Neural progenitor cell (in vitro differentiated cells): Measurements from ENCODE around the gene SMPD2. TPM values are rescaled to one million over a fixed set of nuclear protein-coding genes. Genes with fewer than 3 reads are reported as not detected.
"Not testable (repeated sequence)": the region's sequence is repeated elsewhere in the genome, so short reads cannot be mapped to it uniquely, and the experiment has no call there.

ENCODE experiments used
- DNase-seq: peaks from one replicate; pipeline ENCODE4 v3.0.0-alpha.2; 2016; ENCODE audit warnings: low spot score
- H2AFZ ChIP-seq: fragments of 200-600 bp; sonication (generic); replicated peaks from 2 replicates; pipeline ENCODE4 v1.6.1; 2016; ENCODE audit warnings: antibody characterized with exemption
- H3F3A ChIP-seq: fragments of 200-600 bp; sonication (generic); 2 replicates; pipeline ENCODE4 v1.6.1; 2016; ENCODE audit warnings: antibody characterized with exemption, low read depth
- H3K27ac ChIP-seq: fragments of 200-600 bp; sonication (generic); 2 replicates; pipeline ENCODE4 v1.5.1; 2016; ENCODE audit warnings: mild to moderate bottlenecking
- H3K27me3 ChIP-seq: fragments of 200-600 bp; sonication (generic); 2 replicates; pipeline ENCODE4 v1.6.1; 2016; ENCODE audit warnings: mild to moderate bottlenecking, moderate library complexity
- H3K36me3 ChIP-seq: fragments of 200-600 bp; sonication (generic); 2 replicates; pipeline ENCODE4 v1.5.1; 2016
- H3K4me1 ChIP-seq: fragments of 200-600 bp; sonication (generic); 2 replicates; pipeline ENCODE4 v1.6.1; 2016; ENCODE audit warnings: mixed run types
- H3K4me2 ChIP-seq: fragments of 200-600 bp; sonication (generic); 2 replicates; pipeline ENCODE4 v1.6.1; 2016
- H3K4me3 ChIP-seq: fragments of 200-600 bp; sonication (generic); 2 replicates; pipeline ENCODE4 v1.5.1; 2016
- H3K79me2 ChIP-seq: fragments of 200-600 bp; sonication (generic); 2 replicates; pipeline ENCODE4 v1.6.1; 2016; ENCODE audit warnings: low read depth
- H3K9ac ChIP-seq: fragments of 200-600 bp; sonication (generic); 2 replicates; pipeline ENCODE4 v1.6.1; 2016
- H3K9me3 ChIP-seq: fragments of 200-600 bp; sonication (generic); 2 replicates; pipeline ENCODE4 v1.5.1; 2016; ENCODE audit warnings: low read depth
- H4K20me1 ChIP-seq: fragments of 200-600 bp; sonication (generic); 2 replicates; pipeline ENCODE4 v1.6.1; 2016; ENCODE audit warnings: low read depth
- H3K27ac Mint-ChIP-seq: 3 replicates; pipeline ENCODE4 v1.8.0; 2021; ENCODE audit warnings: mixed read lengths
- H3K27me3 Mint-ChIP-seq: 2 replicates; pipeline ENCODE4 v1.8.0; 2022; ENCODE audit warnings: low read depth, mild to moderate bottlenecking, inconsistent platforms, moderate library complexity, mixed read lengths; ENCODE audit not compliant: insufficient read depth
- H3K36me3 Mint-ChIP-seq: 3 replicates; pipeline ENCODE4 v1.8.0; 2021; ENCODE audit warnings: mixed read lengths
- H3K4me1 Mint-ChIP-seq: 3 replicates; pipeline ENCODE4 v1.8.0; 2021; ENCODE audit warnings: mixed read lengths
- H3K4me3 Mint-ChIP-seq: 3 replicates; pipeline ENCODE4 v1.8.0; 2021; ENCODE audit warnings: mild to moderate bottlenecking, moderate library complexity, mixed read lengths
- H3K9me3 Mint-ChIP-seq: 3 replicates; pipeline ENCODE4 v1.8.0; 2020; ENCODE audit warnings: mixed read lengths
- CTCF ChIP-seq: fragments of 200-600 bp; sonication (generic); IDR thresholded peaks from 2 replicates; pipeline ENCODE4 v1.5.1; 2017; ENCODE audit warnings: antibody characterized with exemption, mild to moderate bottlenecking
- EZH2 ChIP-seq: fragments of 200-600 bp; sonication (generic); IDR thresholded peaks from 2 replicates; pipeline ENCODE4 v1.6.1; 2017; ENCODE audit warnings: antibody characterized with exemption, mild to moderate bottlenecking, moderate library complexity
- EZH2phosphoT487 ChIP-seq: fragments of 200-600 bp; sonication (generic); IDR thresholded peaks from 2 replicates; pipeline ENCODE4 v1.6.1; 2017; ENCODE audit warnings: antibody characterized with exemption
- total RNA-seq: library from RNA; depleted of rRNA; stranded (reverse); fragments of >200 nt; gene quantifications from 2 replicates; pipeline ENCODE4 v1.2.3, GENCODE V29; 2015; ENCODE audit warnings: low replicate concordance

The SMPD2 gene
- total RNA-seq, 1 donor from 2014 or later, result 10.3 TPM

GRCh38 chr6:109460161-109460829 is 19.8 kb downstream of the SMPD2 start:
- Histone ChIP-seq H3K27me3 (no peaks in the 10 kb centered on the region), H3K79me2 (peaks cover 23% of the 10 kb centered on the region), H3K27ac (peak overlapping the region; percentile 92), H3K9ac (no peak overlapping the region), H3K36me3 (peaks cover 17% of the 10 kb centered on the region), H3K4me1 (peaks cover 28% of the 10 kb centered on the region), H3K4me2 (peak overlapping the region; percentile 45), H3K4me3 (no peak overlapping the region), H4K20me1 (peaks cover 15% of the 10 kb centered on the region), H3F3A (peaks cover 60% of the 10 kb centered on the region), H3K9me3 (no peaks in the 10 kb centered on the region), H2AFZ (no peak overlapping the region)
- H3K4me1 Mint-ChIP-seq, result peaks cover 39% of the 10 kb centered on the region
- no peak overlapping the region for H3K27ac Mint-ChIP-seq
- no peaks in the 10 kb centered on the region for H3K9me3 Mint-ChIP-seq
- no peak overlapping the region for H3K4me3 Mint-ChIP-seq
- DNase-seq, result peak; percentile 62
- no peak for TF ChIP-seq CTCF
- TF ChIP-seq EZH2phosphoT487, result no peak
- TF ChIP-seq EZH2, result no peak
- H3K27me3 Mint-ChIP-seq, result peaks cover 15% of the 10 kb centered on the region
- H3K36me3 Mint-ChIP-seq, result peaks cover 18% of the 10 kb centered on the region

GRCh38 chr6:109461205-109461604 is 20.7 kb downstream of the SMPD2 start:
- H3K27me3 ChIP-seq, H3K4me3 ChIP-seq, DNase-seq, H3K27ac ChIP-seq, H2AFZ ChIP-seq, H3K27ac Mint-ChIP-seq, H3K4me3 Mint-ChIP-seq, H3K9me3 Mint-ChIP-seq, H3K9ac ChIP-seq, H3K9me3 ChIP-seq, H3K4me2 ChIP-seq: not testable (repeated sequence)
- peaks cover 28% of the 10 kb centered on the region for H3K4me1 ChIP-seq
- H3K79me2 ChIP-seq, result peaks cover 26% of the 10 kb centered on the region
- Mint-ChIP-seq H3K27me3 (peaks cover 15% of the 10 kb centered on the region), H3K36me3 (peaks cover 26% of the 10 kb centered on the region), H3K4me1 (peaks cover 38% of the 10 kb centered on the region)
- H3F3A ChIP-seq, result peaks cover 53% of the 10 kb centered on the region
- peaks cover 18% of the 10 kb centered on the region for H3K36me3 ChIP-seq
- H4K20me1 ChIP-seq, result peaks cover 15% of the 10 kb centered on the region

- H3K36me3 ChIP-seq, result peaks cover 18% of the 10 kb centered on the region
- H3K27ac Mint-ChIP-seq, result no peak overlapping the region
- H3K27me3 Mint-ChIP-seq, result peaks cover 8% of the 10 kb centered on the region
- H2AFZ ChIP-seq, result no peak overlapping the region
- H3K4me2 ChIP-seq, result no peak overlapping the region
- H3K4me1 Mint-ChIP-seq, result peaks cover 31% of the 10 kb centered on the region
- TF ChIP-seq EZH2 (no peak), CTCF (no peak), EZH2phosphoT487 (no peak)
- H3K9me3 Mint-ChIP-seq, result no peaks in the 10 kb centered on the region
- peaks cover 15% of the 10 kb centered on the region for H4K20me1 ChIP-seq
- peaks cover 19% of the 10 kb centered on the region for H3K79me2 ChIP-seq
- H3K9me3 ChIP-seq, result no peaks in the 10 kb centered on the region
- peaks cover 23% of the 10 kb centered on the region for H3K4me1 ChIP-seq
- H3K27ac ChIP-seq, result no peak overlapping the region
- H3F3A ChIP-seq, result peaks cover 46% of the 10 kb centered on the region
- H3K4me3 ChIP-seq, result no peak overlapping the region
- no peaks in the 10 kb centered on the region for H3K27me3 ChIP-seq
- H3K4me3 Mint-ChIP-seq, result no peak overlapping the region
- DNase-seq, result no peak
- H3K9ac ChIP-seq, result no peak overlapping the region
- peaks cover 28% of the 10 kb centered on the region for H3K36me3 Mint-ChIP-seq
Measured at GRCh38 chr6:109461733-109462526, 21.4 kb downstream of the SMPD2 start.

- Histone ChIP-seq H3K27me3 (no peaks in the 10 kb centered on the region), H3K79me2 (peaks cover 26% of the 10 kb centered on the region), H2AFZ (no peak overlapping the region), H3K9me3 (no peaks in the 10 kb centered on the region), H3K36me3 (peaks cover 18% of the 10 kb centered on the region), H3K4me1 (peaks cover under 1% of the 10 kb centered on the region), H3F3A (peaks cover 12% of the 10 kb centered on the region), H3K4me3 (no peak overlapping the region), H3K4me2 (no peak overlapping the region), H3K9ac (no peak overlapping the region), H4K20me1 (peaks cover 7% of the 10 kb centered on the region), H3K27ac (no peak overlapping the region)
- Mint-ChIP-seq H3K27ac (no peak overlapping the region), H3K36me3 (peaks cover 52% of the 10 kb centered on the region), H3K9me3 (no peaks in the 10 kb centered on the region), H3K4me3 (no peak overlapping the region), H3K4me1 (peaks cover 12% of the 10 kb centered on the region), H3K27me3 (peaks cover 7% of the 10 kb centered on the region)
- no peak for DNase-seq
- TF ChIP-seq EZH2phosphoT487 (no peak), EZH2 (no peak), CTCF (no peak)
Measured at GRCh38 chr6:109465772-109466171, 25.2 kb downstream of the SMPD2 start.
